ENCODE data around the gene KCNJ1. TPM values are rescaled to one million over a fixed set of nuclear protein-coding genes. Genes with fewer than 3 reads are reported as not detected.

KCNJ1 gene
- total and polyA plus RNA-seq, 2 donors (not counting 3 experiments of a cell fraction or from before 2014, with no cell fraction given), result not detected

GRCh38 chr11:128901653-128902514 is 34.8 kb upstream of the KCNJ1 start:
- H3K4me3 ChIP-seq (replicated peaks in 1 of 3; ENCODE audit: insufficient read depth in 1 of 3, low read depth in 1 of 3, low read length in 3 of 3), result no peak overlapping the region
- H3K9ac ChIP-seq (replicated peaks; ENCODE audit: extremely low read depth, insufficient read depth, low read length), result no peak overlapping the region
- FAIRE-seq, result no peak
- peaks cover 23 to 24% of the 10 kb centered on the region in 2 experiments for H3K27me3 ChIP-seq (ENCODE audit: control insufficient read depth in 2 of 2, insufficient read depth in 2 of 2, low read length in 2 of 2)
- H3K36me3 ChIP-seq (ENCODE audit: control insufficient read depth in 2 of 2, extremely low read depth in 1 of 2, insufficient read depth in 2 of 2, low read length in 2 of 2), result no peaks in the 10 kb centered on the region
- no TSS peak for BruUV-seq (replicated peaks)
- H3K79me2 ChIP-seq (ENCODE audit: control insufficient read depth, insufficient read depth, low read length), result no peaks in the 10 kb centered on the region
- TF ChIP-seq EZH2 (IDR thresholded peaks at IDR 0.05; ENCODE audit: borderline replicate concordance, low read depth, low read length, severe bottlenecking) (no peak), POLR2AphosphoS5 (IDR thresholded peaks at IDR 0.05; ENCODE audit: insufficient read depth, low read depth, low read length) (no peak), MAX (IDR thresholded peaks at IDR 0.05; ENCODE audit: insufficient read depth, insufficient read length) (no peak), GATA2 (IDR thresholded peaks at IDR 0.05; ENCODE audit: insufficient read depth, insufficient read length, low read depth, low read length) (no peak), JUN (IDR thresholded peaks at IDR 0.05; ENCODE audit: borderline replicate concordance, insufficient read depth, insufficient read length, low read depth) (no peak), MYC (IDR thresholded peaks at IDR 0.05; ENCODE audit: low read depth, low read length) (no peak), FOS (IDR thresholded peaks at IDR 0.05; ENCODE audit: borderline replicate concordance, insufficient read depth, low read length) (no peak)
- H3K27ac ChIP-seq (ENCODE audit: insufficient read depth, low read depth, low read length), result no peak overlapping the region
- POLR2A ChIA-PET, result no interaction called here
- DNase-seq (ENCODE audit: low read depth, low spot score), result no peak
- no peaks in the 10 kb centered on the region for H3K4me1 ChIP-seq (ENCODE audit: control insufficient read depth, extremely low read depth, insufficient read depth, low read length)
- intact Hi-C loops (cut with micrococcal nuclease) (no loop called here), dilution Hi-C loops (cut with MboI; ENCODE audit: extremely low pct_ligation_motif_present, low sequenced_read_pairs) (no loop called here)
- H3K9me3 ChIP-seq (replicated peaks; ENCODE audit: control insufficient read depth, insufficient read depth, low read length), result no peaks in the 10 kb centered on the region
- CTCF ChIA-PET, result interaction anchor here (0.7 to 10.7 kb wide), 3 partner anchors 16 to 54 kb away, joined by 3 to 141 read pairs (median 4); no protein-coding TSS in a partner anchor
- H3K9me1 ChIP-seq (replicated peaks; ENCODE audit: control insufficient read depth, extremely low read depth, insufficient read depth, low read length), result no peaks in the 10 kb centered on the region
- no peak overlapping the region for H2AFZ ChIP-seq (ENCODE audit: low read depth, low read length)
- no peak overlapping the region for H3K4me2 ChIP-seq (ENCODE audit: insufficient read depth, low read length)
- H4K20me1 ChIP-seq (replicated peaks; ENCODE audit: control insufficient read depth, extremely low read depth, insufficient read depth, low read length), result no peaks in the 10 kb centered on the region
